NCI-H2227 treated with DMSO at 0.1 percent for 48 hours (cell line): ENCODE results near the gene SAP25.
"Not testable (repeated sequence)": the region's sequence is repeated elsewhere in the genome, so short reads cannot be mapped to it uniquely, and the experiment has no call there.

ENCODE experiments used
- DNase-seq: peaks from one replicate; lab custom pipeline; 2025; lab: John Stamatoyannopoulos, UW

SAP25 gene

GRCh38 chr7:100561491-100562194 lies 12.1 kb downstream of the SAP25 start:
- no peak for DNase-seq

- no peak for DNase-seq
Measured at GRCh38 chr7:100559127-100559526, 14.6 kb downstream of the SAP25 start.

GRCh38 chr7:100556541-100556940 lies 17.2 kb downstream of the SAP25 start:
- no peak for DNase-seq

- no peak for DNase-seq
Measured at GRCh38 chr7:100555701-100556100, 18.0 kb downstream of the SAP25 start.

GRCh38 chr7:100553032-100553431 lies 20.7 kb downstream of the SAP25 start:
- DNase-seq = no peak

GRCh38 chr7:100552532-100552931 lies 21.2 kb downstream of the SAP25 start:
- DNase-seq = no peak

- DNase-seq = not testable (repeated sequence)
Measured at GRCh38 chr7:100548446-100548845, 25.3 kb downstream of the SAP25 start.

- peak; percentile 37 for DNase-seq
Measured at GRCh38 chr7:100547872-100548271, 25.8 kb downstream of the SAP25 start.

- peak; percentile 92 for DNase-seq
Measured at GRCh38 chr7:100546926-100547800, 26.5 kb downstream of the SAP25 start.

GRCh38 chr7:100546129-100546925 lies 27.4 kb downstream of the SAP25 start:
- DNase-seq = peak; percentile 48

GRCh38 chr7:100545360-100546128 lies 28.2 kb downstream of the SAP25 start:
- DNase-seq = no peak

GRCh38 chr7:100544967-100545359 lies 28.7 kb downstream of the SAP25 start:
- DNase-seq = no peak

GRCh38 chr7:100544386-100544785 lies 29.3 kb downstream of the SAP25 start:
- DNase-seq = no peak

GRCh38 chr7:100543586-100543985 lies 30.1 kb downstream of the SAP25 start:
- no peak for DNase-seq

GRCh38 chr7:100541309-100541708 lies 32.4 kb downstream of the SAP25 start:
- not testable (repeated sequence) for DNase-seq

- no peak for DNase-seq
Measured at GRCh38 chr7:100540073-100540723, 33.5 kb downstream of the SAP25 start.

- DNase-seq = no peak
Measured at GRCh38 chr7:100539436-100540006, 34.2 kb downstream of the SAP25 start.

GRCh38 chr7:100538654-100539435 lies 34.9 kb downstream of the SAP25 start, which contains the start of gene AGFG2:
AGFG2 (plus strand) TSS chr7:100539203; CDS start chr7:100539347, 144 bp downstream.
- DNase-seq = peak; percentile 99

- DNase-seq = no peak
Measured at GRCh38 chr7:100538348-100538653, 35.4 kb downstream of the SAP25 start.

GRCh38 chr7:100536695-100537094 lies 37.0 kb downstream of the SAP25 start:
- DNase-seq = not testable (repeated sequence)
